HepG2 (cell line): Measurements from ENCODE around the gene CKS2. TPM values are rescaled to one million over a fixed set of nuclear protein-coding genes. Genes with fewer than 3 reads are reported as not detected.

ENCODE experiments used
- CCDC6 ChIP-seq: sonication (generic); formaldehyde crosslinking; IDR thresholded peaks from 2 replicates; pipeline ENCODE4 v1.8.1; 2022; ENCODE audit warnings: mild to moderate bottlenecking, missing genetic modification reagents, moderate library complexity
- CENPBD1 ChIP-seq: sonication (generic); formaldehyde crosslinking; IDR thresholded peaks from 2 replicates; pipeline ENCODE4 v1.8.0; 2022; ENCODE audit warnings: missing genetic modification reagents, low read depth, mild to moderate bottlenecking, borderline replicate concordance
- CENPX ChIP-seq: sonication (generic); formaldehyde crosslinking; IDR thresholded peaks from 2 replicates; pipeline ENCODE4 v1.9.0; 2021; ENCODE audit warnings: mild to moderate bottlenecking, missing genetic modification reagents, moderate library complexity
- FIP1L1 ChIP-seq: fragments of 200-400 bp; formaldehyde crosslinking; IDR thresholded peaks from 2 replicates; pipeline ENCODE4 v1.6.1; 2018; ENCODE audit warnings: low read depth, mild to moderate bottlenecking, low read length, moderate library complexity, borderline replicate concordance; ENCODE audit not compliant: insufficient read depth
- HES4 ChIP-seq: sonication (generic); formaldehyde crosslinking; IDR thresholded peaks from 2 replicates; pipeline ENCODE4 v1.9.0; 2021; ENCODE audit warnings: mild to moderate bottlenecking, missing genetic modification reagents, borderline replicate concordance
- MAF1 ChIP-seq: sonication (generic); formaldehyde crosslinking; IDR thresholded peaks from 2 replicates; pipeline ENCODE4 v1.5.0; 2020; ENCODE audit warnings: missing genetic modification reagents, borderline replicate concordance
- SIN3A ChIP-seq: IDR thresholded peaks from 2 replicates; pipeline ENCODE4 v1.6.1; 2011; ENCODE audit warnings: low read depth, mild to moderate bottlenecking, control low read depth, low read length, borderline replicate concordance
- ZBTB1 ChIP-seq: sonication (generic); formaldehyde crosslinking; IDR thresholded peaks from 2 replicates; pipeline ENCODE4 v1.4.0; 2020; ENCODE audit warnings: missing genetic modification reagents, borderline replicate concordance
- ZNF10 ChIP-seq: sonication (generic); formaldehyde crosslinking; IDR thresholded peaks from 2 replicates; pipeline ENCODE4 v1.4.0; 2020; ENCODE audit warnings: mild to moderate bottlenecking, low read depth, missing genetic modification reagents, borderline replicate concordance
- ZNF235 ChIP-seq: sonication (generic); formaldehyde crosslinking; IDR thresholded peaks from 2 replicates; pipeline ENCODE4 v1.8.1; 2023; ENCODE audit warnings: mild to moderate bottlenecking, missing genetic modification reagents, borderline replicate concordance
- ZNF629 ChIP-seq: sonication (generic); formaldehyde crosslinking; conservative IDR thresholded peaks from 2 replicates; pipeline ENCODE4 v1.5.0; 2020; ENCODE audit warnings: missing genetic modification reagents
- ZNF672 ChIP-seq: sonication (generic); formaldehyde crosslinking; IDR thresholded peaks from 2 replicates; pipeline ENCODE4 v1.8.1; 2022; ENCODE audit warnings: missing genetic modification reagents
- ZNF775 ChIP-seq: sonication (generic); formaldehyde crosslinking; IDR thresholded peaks from 2 replicates; pipeline ENCODE4 v1.4.0; 2020; ENCODE audit warnings: missing genetic modification reagents, mild to moderate bottlenecking, moderate library complexity, borderline replicate concordance
- polyA plus RNA-seq, 8 experiments: library from polyadenylated mRNA; depleted of rRNA in 3 of 8; stranded (reverse) in 7 of 8; unstranded in 1 of 8; fragments of >200 nt; fragmentation: Illumina TruSeq in 4 of 8; extraction: Trizol in 4 of 8; gene quantifications; 2 replicates each; pipeline versions ENCODE4 v1.2.1 to v1.2.3, GENCODE V29; 2011 to 2016; ENCODE audit warnings: low read depth in 4 of 8, missing spikeins in 1 of 8, mixed read lengths in 1 of 8; ENCODE audit not compliant: insufficient read depth in 1 of 8
- total RNA-seq, 5 experiments: library from RNA; depleted of rRNA; stranded (reverse); fragments of >200 nt; fragmentation: Illumina TruSeq; extraction: Trizol; gene quantifications; 2 replicates each; pipeline ENCODE4 v1.2.3, GENCODE V29; 2016; ENCODE audit warnings: low read depth in 1 of 5
- TF ChIP-seq, protein P1 (sequence below): sonication (generic); formaldehyde crosslinking; IDR thresholded peaks from 2 replicates; pipeline ENCODE4 v1.4.0; 2020; ENCODE audit warnings: missing genetic modification reagents
- TF ChIP-seq, protein P2 (sequence below): sonication (generic); formaldehyde crosslinking; IDR thresholded peaks from 2 replicates; pipeline ENCODE4 v1.8.1; 2022; ENCODE audit warnings: low read depth, mild to moderate bottlenecking, missing genetic modification reagents
- TF ChIP-seq, protein P3 (sequence below): sonication (generic); formaldehyde crosslinking; conservative IDR thresholded peaks from 2 replicates; pipeline ENCODE4 v1.4.0; 2020; ENCODE audit warnings: missing genetic modification reagents
- TF ChIP-seq, protein P4 (sequence below), 2 experiments: sonication (generic) in 1 of 2; formaldehyde crosslinking in 1 of 2; IDR thresholded peaks; 2 replicates each; pipeline versions ENCODE4 v1.4.0 to v1.6.1; 2018 to 2020; ENCODE audit warnings: missing genetic modification reagents in 2 of 2, borderline replicate concordance in 1 of 2, low read depth in 1 of 2, mild to moderate bottlenecking in 1 of 2, missing biosample characterization in 1 of 2

Gene CKS2
- total and polyA plus RNA-seq, 2 of the 13 experiments (the other 11 are each of a cell fraction or from before 2014, with no cell fraction given): 251 to 317 TPM

- no peak for TF ChIP-seq ZNF10 (CRISPR knock-in tag)
- TF ChIP-seq, protein P1, sequence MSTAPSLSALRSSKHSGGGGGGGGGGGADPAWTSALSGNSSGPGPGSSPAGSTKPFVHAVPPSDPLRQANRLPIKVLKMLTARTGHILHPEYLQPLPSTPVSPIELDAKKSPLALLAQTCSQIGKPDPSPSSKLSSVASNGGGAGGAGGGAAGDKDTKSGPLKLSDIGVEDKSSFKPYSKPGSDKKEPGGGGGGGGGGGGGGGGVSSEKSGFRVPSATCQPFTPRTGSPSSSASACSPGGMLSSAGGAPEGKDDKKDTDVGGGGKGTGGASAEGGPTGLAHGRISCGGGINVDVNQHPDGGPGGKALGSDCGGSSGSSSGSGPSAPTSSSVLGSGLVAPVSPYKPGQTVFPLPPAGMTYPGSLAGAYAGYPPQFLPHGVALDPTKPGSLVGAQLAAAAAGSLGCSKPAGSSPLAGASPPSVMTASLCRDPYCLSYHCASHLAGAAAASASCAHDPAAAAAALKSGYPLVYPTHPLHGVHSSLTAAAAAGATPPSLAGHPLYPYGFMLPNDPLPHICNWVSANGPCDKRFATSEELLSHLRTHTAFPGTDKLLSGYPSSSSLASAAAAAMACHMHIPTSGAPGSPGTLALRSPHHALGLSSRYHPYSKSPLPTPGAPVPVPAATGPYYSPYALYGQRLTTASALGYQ (CRISPR knock-in tag): peak; percentile 75
- TF ChIP-seq CENPBD1: no peak
- peak; percentile 83; the same call in 1 of the 2 replicates for TF ChIP-seq MAF1 (CRISPR knock-in tag)
- peak; percentile 97; the same call in 1 of the 2 replicates for TF ChIP-seq ZNF235 (CRISPR knock-in tag)
- no peak for TF ChIP-seq ZNF775 (CRISPR knock-in tag)
- no peak for TF ChIP-seq ZBTB1 (CRISPR knock-in tag)
- TF ChIP-seq HES4 (CRISPR knock-in tag): peak; percentile 63; the same call in 1 of the 2 replicates
- TF ChIP-seq, protein P2, sequence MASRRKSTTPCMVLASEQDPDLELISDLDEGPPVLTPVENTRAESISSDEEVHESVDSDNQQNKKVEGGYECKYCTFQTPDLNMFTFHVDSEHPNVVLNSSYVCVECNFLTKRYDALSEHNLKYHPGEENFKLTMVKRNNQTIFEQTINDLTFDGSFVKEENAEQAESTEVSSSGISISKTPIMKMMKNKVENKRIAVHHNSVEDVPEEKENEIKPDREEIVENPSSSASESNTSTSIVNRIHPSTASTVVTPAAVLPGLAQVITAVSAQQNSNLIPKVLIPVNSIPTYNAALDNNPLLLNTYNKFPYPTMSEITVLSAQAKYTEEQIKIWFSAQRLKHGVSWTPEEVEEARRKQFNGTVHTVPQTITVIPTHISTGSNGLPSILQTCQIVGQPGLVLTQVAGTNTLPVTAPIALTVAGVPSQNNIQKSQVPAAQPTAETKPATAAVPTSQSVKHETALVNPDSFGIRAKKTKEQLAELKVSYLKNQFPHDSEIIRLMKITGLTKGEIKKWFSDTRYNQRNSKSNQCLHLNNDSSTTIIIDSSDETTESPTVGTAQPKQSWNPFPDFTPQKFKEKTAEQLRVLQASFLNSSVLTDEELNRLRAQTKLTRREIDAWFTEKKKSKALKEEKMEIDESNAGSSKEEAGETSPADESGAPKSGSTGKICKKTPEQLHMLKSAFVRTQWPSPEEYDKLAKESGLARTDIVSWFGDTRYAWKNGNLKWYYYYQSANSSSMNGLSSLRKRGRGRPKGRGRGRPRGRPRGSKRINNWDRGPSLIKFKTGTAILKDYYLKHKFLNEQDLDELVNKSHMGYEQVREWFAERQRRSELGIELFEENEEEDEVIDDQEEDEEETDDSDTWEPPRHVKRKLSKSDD (CRISPR knock-in tag): peak; percentile 85; the same call in 1 of the 2 replicates
- 0 out of 2 replicates have a peak, but pooled peaks have one; percentile 57 for TF ChIP-seq FIP1L1
- TF ChIP-seq ZNF629 (CRISPR knock-in tag): 0 out of 2 replicates have a peak, but pooled peaks have one; percentile 27
- TF ChIP-seq ZNF672 (CRISPR knock-in tag): peak; percentile 82; the same call in 1 of the 2 replicates
- peak; percentile 93 for TF ChIP-seq CCDC6
- TF ChIP-seq, protein P3, sequence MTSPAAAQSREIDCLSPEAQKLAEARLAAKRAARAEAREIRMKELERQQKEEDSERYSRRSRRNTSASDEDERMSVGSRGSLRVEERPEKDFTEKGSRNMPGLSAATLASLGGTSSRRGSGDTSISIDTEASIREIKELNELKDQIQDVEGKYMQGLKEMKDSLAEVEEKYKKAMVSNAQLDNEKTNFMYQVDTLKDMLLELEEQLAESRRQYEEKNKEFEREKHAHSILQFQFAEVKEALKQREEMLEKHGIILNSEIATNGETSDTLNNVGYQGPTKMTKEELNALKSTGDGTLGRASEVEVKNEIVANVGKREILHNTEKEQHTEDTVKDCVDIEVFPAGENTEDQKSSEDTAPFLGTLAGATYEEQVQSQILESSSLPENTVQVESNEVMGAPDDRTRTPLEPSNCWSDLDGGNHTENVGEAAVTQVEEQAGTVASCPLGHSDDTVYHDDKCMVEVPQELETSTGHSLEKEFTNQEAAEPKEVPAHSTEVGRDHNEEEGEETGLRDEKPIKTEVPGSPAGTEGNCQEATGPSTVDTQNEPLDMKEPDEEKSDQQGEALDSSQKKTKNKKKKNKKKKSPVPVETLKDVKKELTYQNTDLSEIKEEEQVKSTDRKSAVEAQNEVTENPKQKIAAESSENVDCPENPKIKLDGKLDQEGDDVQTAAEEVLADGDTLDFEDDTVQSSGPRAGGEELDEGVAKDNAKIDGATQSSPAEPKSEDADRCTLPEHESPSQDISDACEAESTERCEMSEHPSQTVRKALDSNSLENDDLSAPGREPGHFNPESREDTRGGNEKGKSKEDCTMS (CRISPR knock-in tag): no peak
- TF ChIP-seq, protein P4, sequence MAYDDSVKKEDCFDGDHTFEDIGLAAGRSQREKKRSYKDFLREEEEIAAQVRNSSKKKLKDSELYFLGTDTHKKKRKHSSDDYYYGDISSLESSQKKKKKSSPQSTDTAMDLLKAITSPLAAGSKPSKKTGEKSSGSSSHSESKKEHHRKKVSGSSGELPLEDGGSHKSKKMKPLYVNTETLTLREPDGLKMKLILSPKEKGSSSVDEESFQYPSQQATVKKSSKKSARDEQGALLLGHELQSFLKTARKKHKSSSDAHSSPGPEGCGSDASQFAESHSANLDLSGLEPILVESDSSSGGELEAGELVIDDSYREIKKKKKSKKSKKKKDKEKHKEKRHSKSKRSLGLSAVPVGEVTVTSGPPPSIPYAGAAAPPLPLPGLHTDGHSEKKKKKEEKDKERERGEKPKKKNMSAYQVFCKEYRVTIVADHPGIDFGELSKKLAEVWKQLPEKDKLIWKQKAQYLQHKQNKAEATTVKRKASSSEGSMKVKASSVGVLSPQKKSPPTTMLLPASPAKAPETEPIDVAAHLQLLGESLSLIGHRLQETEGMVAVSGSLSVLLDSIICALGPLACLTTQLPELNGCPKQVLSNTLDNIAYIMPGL (CRISPR knock-in tag; IDR thresholded peaks at IDR 0.05; ENCODE audit: borderline replicate concordance in 1 of 2, low read depth in 1 of 2): peak; percentile 47 to 76; a peak in 2 of 4 replicates
- peak; percentile 90; the same call in 1 of the 2 replicates for TF ChIP-seq SIN3A
- TF ChIP-seq CENPX (CRISPR knock-in tag): no peak
These were observed 7.4 kb downstream of the CKS2 start, which contains the start of gene SECISBP2 (continued) for GRCh38 chr9:89318123-89319014.
